ENCODE results near the gene CALN1.
"Not testable (repeated sequence)": the region's sequence is repeated elsewhere in the genome, so short reads cannot be mapped to it uniquely, and the experiment has no call there.

Gene CALN1

GRCh38 chr7:71842381-71842780 lies 569.8 kb downstream of the CALN1 start:
- no peak for TF ChIP-seq CTCF (IDR thresholded peaks at IDR 0.05; ENCODE audit: low read depth, low read length, missing control alignments)
- in situ Hi-C loops (cut with HindIII; ENCODE audit: low sequenced_read_pairs): no loop called here
- no peak overlapping the region for H3K4me3 ChIP-seq (ENCODE audit: low read depth, low read length)
- no peak for DNase-seq (ENCODE audit: low read depth)

- H3K4me3 ChIP-seq (ENCODE audit: low read depth, low read length): no peak overlapping the region
- in situ Hi-C loops (cut with HindIII; ENCODE audit: low sequenced_read_pairs): no loop called here
- no peak for TF ChIP-seq CTCF (IDR thresholded peaks at IDR 0.05; ENCODE audit: low read depth, low read length, missing control alignments)
- DNase-seq (ENCODE audit: low read depth): no peak
These were observed 577.1 kb downstream of the CALN1 start for GRCh38 chr7:71835056-71835455.

- no peak for DNase-seq (ENCODE audit: low read depth)
- no peak for TF ChIP-seq CTCF (IDR thresholded peaks at IDR 0.05; ENCODE audit: low read depth, low read length, missing control alignments)
- H3K4me3 ChIP-seq (ENCODE audit: low read depth, low read length): no peak overlapping the region
- in situ Hi-C loops (cut with HindIII; ENCODE audit: low sequenced_read_pairs): no loop called here
These were observed 582.6 kb downstream of the CALN1 start for GRCh38 chr7:71829515-71829914.

GRCh38 chr7:71828361-71828760 lies 583.8 kb downstream of the CALN1 start:
- no peak for DNase-seq (ENCODE audit: low read depth)
- in situ Hi-C loops (cut with HindIII; ENCODE audit: low sequenced_read_pairs): no loop called here
- H3K4me3 ChIP-seq (ENCODE audit: low read depth, low read length): no peak overlapping the region
- no peak for TF ChIP-seq CTCF (IDR thresholded peaks at IDR 0.05; ENCODE audit: low read depth, low read length, missing control alignments)

- no peak for TF ChIP-seq CTCF (IDR thresholded peaks at IDR 0.05; ENCODE audit: low read depth, low read length, missing control alignments)
- in situ Hi-C loops (cut with HindIII; ENCODE audit: low sequenced_read_pairs): no loop called here
- H3K4me3 ChIP-seq (ENCODE audit: low read depth, low read length): no peak overlapping the region
- DNase-seq (ENCODE audit: low read depth): no peak
These were observed 586.0 kb downstream of the CALN1 start for GRCh38 chr7:71826141-71826540.

GRCh38 chr7:71824006-71824760 lies 588.0 kb downstream of the CALN1 start:
- no peak for TF ChIP-seq CTCF (IDR thresholded peaks at IDR 0.05; ENCODE audit: low read depth, low read length, missing control alignments)
- H3K4me3 ChIP-seq (ENCODE audit: low read depth, low read length): no peak overlapping the region
- DNase-seq (ENCODE audit: low read depth): peak; percentile 88
- in situ Hi-C loops (cut with HindIII; ENCODE audit: low sequenced_read_pairs): no loop called here

GRCh38 chr7:71822406-71822805 lies 589.7 kb downstream of the CALN1 start:
- H3K4me3 ChIP-seq (ENCODE audit: low read depth, low read length); in situ Hi-C loops (cut with HindIII; ENCODE audit: low sequenced_read_pairs); DNase-seq (ENCODE audit: low read depth): not testable (repeated sequence)

Measured in astrocyte of the cerebellum (primary cell).